ENCODE measurements around the gene SLCO2B1.

SLCO2B1 gene

GRCh38 chr11:75155570-75156422 is 4.9 kb downstream of the SLCO2B1 start:
- H3K36me3 ChIP-seq (ENCODE audit: control insufficient read depth, insufficient read depth, low read length): no peaks in the 10 kb centered on the region
- H3K4me3 ChIP-seq (replicated peaks; ENCODE audit: low read depth, low read length): no peak overlapping the region
- TF ChIP-seq, protein P1, sequence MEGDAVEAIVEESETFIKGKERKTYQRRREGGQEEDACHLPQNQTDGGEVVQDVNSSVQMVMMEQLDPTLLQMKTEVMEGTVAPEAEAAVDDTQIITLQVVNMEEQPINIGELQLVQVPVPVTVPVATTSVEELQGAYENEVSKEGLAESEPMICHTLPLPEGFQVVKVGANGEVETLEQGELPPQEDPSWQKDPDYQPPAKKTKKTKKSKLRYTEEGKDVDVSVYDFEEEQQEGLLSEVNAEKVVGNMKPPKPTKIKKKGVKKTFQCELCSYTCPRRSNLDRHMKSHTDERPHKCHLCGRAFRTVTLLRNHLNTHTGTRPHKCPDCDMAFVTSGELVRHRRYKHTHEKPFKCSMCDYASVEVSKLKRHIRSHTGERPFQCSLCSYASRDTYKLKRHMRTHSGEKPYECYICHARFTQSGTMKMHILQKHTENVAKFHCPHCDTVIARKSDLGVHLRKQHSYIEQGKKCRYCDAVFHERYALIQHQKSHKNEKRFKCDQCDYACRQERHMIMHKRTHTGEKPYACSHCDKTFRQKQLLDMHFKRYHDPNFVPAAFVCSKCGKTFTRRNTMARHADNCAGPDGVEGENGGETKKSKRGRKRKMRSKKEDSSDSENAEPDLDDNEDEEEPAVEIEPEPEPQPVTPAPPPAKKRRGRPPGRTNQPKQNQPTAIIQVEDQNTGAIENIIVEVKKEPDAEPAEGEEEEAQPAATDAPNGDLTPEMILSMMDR (IDR thresholded peaks at IDR 0.05; ENCODE audit: insufficient read depth, low read length, poor library complexity, severe bottlenecking): no peak
- no peak for DNase-seq (ENCODE audit: extremely low read depth, insufficient read length)
- H3K27me3 ChIP-seq (replicated peaks; ENCODE audit: control insufficient read depth, insufficient read depth, low read length): peaks cover 1% of the 10 kb centered on the region; the same call in 1 of the 2 replicates

DNA sequence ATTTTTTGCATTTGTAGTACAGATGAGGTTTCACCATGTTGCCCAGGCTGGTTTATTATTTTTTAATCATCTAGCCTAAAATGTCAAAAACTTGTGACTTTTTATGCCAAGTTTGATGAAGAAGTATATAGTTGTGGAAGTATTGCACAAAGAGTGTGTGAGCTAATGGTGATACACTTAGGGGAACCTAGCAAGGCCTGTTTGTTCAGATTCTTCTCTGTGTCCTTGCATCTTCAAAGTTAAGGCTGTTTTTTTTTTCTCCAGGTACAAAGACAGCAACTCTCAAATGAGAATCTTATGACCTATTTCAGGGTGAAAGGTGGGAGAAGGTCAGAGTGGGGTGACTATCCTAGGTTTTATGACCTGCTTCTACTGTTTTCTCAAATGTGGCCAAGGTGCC is 7.3 kb downstream of the SLCO2B1 start:
- TF ChIP-seq, protein P1 (IDR thresholded peaks at IDR 0.05; ENCODE audit: insufficient read depth, low read length, poor library complexity, severe bottlenecking): no peak
- no peaks in the 10 kb centered on the region for H3K36me3 ChIP-seq (ENCODE audit: control insufficient read depth, insufficient read depth, low read length)
- H3K4me3 ChIP-seq (replicated peaks; ENCODE audit: low read depth, low read length): no peak overlapping the region
- no peak for DNase-seq (ENCODE audit: extremely low read depth, insufficient read length)
- peaks cover 1% of the 10 kb centered on the region; the same call in 1 of the 2 replicates for H3K27me3 ChIP-seq (replicated peaks; ENCODE audit: control insufficient read depth, insufficient read depth, low read length)

DNA sequence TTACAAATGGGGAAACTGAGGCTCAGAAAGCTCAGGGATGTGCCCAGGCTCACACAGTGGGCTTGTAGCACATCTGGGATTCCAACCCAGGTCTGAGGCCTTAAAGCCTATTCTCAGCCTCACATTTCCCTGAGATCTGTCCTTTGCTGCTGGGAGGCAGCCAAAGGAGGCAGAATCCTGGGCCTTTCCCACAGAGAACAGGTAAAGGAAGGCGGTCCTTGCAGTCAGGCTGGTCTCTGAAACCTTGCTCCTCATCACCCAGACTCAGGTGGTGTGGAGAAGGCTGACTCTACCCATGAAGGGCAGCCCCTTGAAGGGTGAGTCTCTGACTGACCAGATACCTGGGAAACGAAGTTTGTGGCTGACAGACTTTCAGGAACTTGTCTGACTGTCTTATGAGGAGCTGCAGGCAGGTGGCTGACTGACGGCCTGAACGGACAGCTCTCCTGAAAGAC is 7.8 kb downstream of the SLCO2B1 start:
- TF ChIP-seq, protein P1 (IDR thresholded peaks at IDR 0.05; ENCODE audit: insufficient read depth, low read length, poor library complexity, severe bottlenecking): no peak
- H3K4me3 ChIP-seq (replicated peaks; ENCODE audit: low read depth, low read length): no peak overlapping the region
- DNase-seq (ENCODE audit: extremely low read depth, insufficient read length): no peak
- no peaks in the 10 kb centered on the region for H3K36me3 ChIP-seq (ENCODE audit: control insufficient read depth, insufficient read depth, low read length)
- peaks cover 1% of the 10 kb centered on the region; the same call in 1 of the 2 replicates for H3K27me3 ChIP-seq (replicated peaks; ENCODE audit: control insufficient read depth, insufficient read depth, low read length)

DNA sequence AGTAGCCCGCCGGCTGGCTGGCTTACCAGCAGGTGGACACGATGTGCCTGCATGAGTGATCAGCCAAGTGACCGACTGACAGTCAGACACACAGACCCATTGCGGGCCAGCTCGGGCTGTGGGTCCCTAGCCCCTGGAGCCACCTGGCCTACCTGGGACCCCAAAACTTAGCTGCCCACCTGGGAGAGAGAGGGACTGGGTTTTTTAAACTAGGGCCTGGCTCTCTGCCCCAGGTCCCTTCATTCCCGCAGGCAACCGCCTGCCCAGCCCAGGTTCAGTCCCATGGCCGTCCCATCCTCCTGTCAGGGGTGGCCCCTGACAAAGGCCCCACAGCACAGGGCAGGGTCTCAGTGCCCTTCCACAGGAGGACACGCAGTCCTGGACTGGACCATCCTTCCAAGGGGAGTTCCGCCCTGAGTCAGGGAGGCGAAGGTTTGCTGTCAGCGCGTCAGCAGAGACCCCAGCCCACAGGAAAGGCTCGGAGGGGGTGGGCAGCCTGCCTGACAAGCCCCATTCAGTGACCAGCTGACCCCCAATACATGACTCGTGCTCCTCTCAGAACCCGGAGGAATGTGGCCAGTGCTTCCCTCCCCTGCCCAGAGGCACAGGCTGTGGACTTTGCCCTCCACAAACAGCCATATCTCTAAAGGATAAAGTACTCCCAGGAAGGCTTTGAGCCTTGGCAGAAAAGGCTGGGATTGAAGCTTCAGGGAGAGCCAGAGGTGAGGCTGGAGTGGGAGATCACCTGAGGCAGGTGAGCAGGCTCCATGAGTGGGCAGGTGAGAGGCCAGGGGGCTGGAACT is 8.4 kb downstream of the SLCO2B1 start:
- Histone ChIP-seq H3K36me3 (ENCODE audit: control insufficient read depth, insufficient read depth, low read length) (no peaks in the 10 kb centered on the region), H3K27me3 (replicated peaks; ENCODE audit: control insufficient read depth, insufficient read depth, low read length) (peaks cover 1% of the 10 kb centered on the region; the same call in 1 of the 2 replicates), H3K4me3 (replicated peaks; ENCODE audit: low read depth, low read length) (no peak overlapping the region)
- TF ChIP-seq, protein P1 (IDR thresholded peaks at IDR 0.05; ENCODE audit: insufficient read depth, low read length, poor library complexity, severe bottlenecking): no peak
- no peak for DNase-seq (ENCODE audit: extremely low read depth, insufficient read length)

DNA sequence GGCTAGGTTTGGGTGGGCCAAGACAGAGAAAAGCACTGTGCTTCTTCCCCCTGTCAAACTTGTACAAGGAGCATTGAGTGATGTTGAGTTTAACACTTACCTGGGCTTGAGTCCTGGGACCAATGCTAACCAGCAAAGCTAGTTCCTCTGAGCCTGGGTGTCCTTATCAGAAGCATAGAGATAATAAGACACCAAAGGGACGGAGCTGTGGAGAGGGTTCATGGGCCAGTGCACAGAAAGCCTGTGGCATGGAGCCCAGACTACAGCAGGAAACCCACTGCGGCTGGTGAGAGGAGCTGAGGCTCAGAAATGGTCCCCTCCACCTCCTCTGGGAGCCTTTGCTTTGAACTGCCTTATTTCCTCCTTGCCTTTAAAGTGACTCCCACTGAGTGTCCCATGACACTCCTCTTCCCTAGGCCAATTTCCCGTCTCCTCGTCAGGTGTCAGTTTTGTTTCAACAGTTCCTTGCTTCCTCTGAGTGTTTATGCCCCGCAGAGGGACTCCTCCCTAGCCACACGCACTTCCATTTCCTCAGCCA is 9.4 kb downstream of the SLCO2B1 start:
- peaks cover 1% of the 10 kb centered on the region; the same call in 1 of the 2 replicates for H3K27me3 ChIP-seq (replicated peaks; ENCODE audit: control insufficient read depth, insufficient read depth, low read length)
- H3K36me3 ChIP-seq (ENCODE audit: control insufficient read depth, insufficient read depth, low read length): no peaks in the 10 kb centered on the region
- no peak overlapping the region for H3K4me3 ChIP-seq (replicated peaks; ENCODE audit: low read depth, low read length)
- no peak for DNase-seq (ENCODE audit: extremely low read depth, insufficient read length)
- TF ChIP-seq, protein P1 (IDR thresholded peaks at IDR 0.05; ENCODE audit: insufficient read depth, low read length, poor library complexity, severe bottlenecking): no peak

Measured in GM06990 (cell line).